NCI-H82 (cell line): Measurements from ENCODE around the gene MAPKAP1.

Source experiments
- DNase-seq: peaks from one replicate; lab custom pipeline; 2025; lab: John Stamatoyannopoulos, UW

The MAPKAP1 gene

DNA sequence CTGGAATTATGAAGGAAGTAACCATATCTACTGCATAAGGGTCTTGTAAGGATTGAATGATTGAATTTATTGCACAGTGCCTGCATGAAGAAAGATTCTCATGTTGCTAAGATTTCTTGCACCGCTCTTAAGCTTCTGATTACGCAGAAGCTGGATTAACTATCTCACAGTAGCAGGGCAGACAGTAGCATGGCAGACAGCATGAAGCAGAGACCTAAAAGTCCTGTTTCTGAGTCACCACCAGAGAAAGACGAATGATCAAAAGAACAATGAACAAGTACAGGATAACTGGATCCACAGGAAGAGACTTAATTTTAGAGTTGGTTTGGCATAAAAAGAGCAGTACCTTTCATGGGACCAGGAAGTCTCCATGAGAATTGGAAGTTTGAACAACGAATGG lies 142.4 kb downstream of the MAPKAP1 start:
- peak; percentile 60 for DNase-seq

DNA sequence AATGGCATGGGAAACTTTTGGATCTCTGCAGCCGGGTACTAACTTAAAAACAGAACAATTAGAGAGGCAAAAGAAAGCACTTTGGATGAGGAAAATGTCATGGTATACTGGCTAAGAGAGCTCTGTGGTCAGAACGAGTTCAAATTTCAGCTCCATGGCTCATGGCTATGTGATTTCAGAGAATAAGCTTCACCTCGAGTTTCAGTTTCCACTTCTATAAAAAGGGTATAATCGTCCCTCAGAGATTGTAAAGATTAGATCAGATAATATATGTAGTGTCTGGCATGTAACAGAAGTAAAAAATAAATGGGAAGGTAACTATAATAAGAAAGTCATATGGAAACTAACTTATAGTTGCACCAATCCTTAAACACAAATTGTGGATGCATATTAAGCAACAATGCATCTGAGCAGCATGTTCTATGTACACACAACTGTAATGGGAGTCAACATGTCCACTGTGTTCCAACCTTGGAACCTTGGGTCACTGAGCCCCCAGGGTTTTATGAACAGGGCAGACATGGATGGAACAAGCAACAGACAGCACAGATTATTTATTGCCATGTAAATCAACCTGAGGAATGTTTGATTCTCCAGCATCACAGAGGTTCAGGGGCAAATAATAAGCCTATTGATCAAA lies 145.4 kb downstream of the MAPKAP1 start:
- no peak for DNase-seq

DNA sequence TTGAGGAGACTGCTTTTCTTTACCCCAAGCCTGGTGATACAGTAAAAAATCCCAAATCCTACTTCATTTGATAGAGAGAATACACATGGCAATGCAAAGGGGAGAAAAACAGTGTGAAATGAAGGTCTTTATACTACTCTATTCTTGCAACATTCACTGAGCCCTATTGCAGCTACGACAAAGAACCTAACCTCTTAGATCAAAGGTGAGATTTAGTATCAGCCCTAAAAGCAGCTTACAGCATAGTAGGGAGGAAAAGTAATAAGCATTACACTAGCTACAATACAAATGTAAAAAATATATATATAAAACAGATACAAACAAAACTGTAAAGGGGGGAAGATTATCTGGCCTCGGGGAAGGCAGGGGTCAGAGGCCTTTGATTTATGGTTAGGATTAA lies 147.1 kb downstream of the MAPKAP1 start:
- DNase-seq: no peak

DNA sequence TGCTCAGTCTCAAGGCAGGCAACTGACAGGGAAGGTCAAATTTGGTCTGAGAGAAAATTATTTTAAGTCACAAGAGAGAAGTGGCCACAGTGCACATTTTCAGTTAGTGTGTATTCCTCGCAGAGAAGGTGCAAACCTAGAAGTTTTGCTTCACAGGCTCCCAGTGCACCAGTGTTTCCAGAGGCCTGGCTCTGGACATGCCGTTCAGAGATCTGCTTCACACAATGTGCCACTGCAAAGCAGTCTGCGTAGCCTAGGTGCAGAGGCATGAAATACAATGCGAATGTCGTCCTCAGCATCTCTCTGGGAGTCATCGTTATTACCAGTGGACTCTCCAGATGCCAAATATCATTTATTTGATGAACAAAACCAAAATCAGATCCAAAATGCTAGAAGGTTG lies 147.8 kb downstream of the MAPKAP1 start:
- no peak for DNase-seq

DNA sequence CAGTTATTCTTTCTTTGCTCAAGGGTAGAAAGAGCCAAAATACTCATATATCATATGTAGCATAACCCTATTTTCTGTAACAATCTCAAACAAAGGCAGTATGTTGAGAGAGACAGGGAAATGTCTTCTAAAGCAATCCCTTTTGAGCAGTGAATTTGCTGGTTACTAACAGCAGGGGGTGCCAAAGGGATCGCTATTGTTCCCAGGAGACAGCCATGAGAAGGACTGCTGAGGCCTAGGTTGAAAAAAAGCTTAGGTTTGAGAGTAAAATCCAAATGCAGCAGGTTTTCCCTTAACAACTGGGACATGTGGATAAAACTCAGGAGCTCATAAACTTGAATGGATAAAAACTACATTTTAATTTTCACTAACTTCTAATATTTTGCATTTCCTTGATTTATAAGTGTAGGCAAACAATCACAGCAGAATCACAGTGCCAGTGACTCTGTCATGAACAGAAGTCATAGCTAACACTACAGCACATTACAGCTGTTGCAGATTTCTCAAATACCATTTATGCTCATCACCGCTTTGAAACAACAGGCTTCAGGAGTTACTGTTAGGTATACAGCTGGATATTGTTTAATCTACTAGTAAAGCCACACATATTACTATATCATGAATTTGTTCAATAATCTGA lies 148.4 kb downstream of the MAPKAP1 start:
- DNase-seq: peak; percentile 86

DNA sequence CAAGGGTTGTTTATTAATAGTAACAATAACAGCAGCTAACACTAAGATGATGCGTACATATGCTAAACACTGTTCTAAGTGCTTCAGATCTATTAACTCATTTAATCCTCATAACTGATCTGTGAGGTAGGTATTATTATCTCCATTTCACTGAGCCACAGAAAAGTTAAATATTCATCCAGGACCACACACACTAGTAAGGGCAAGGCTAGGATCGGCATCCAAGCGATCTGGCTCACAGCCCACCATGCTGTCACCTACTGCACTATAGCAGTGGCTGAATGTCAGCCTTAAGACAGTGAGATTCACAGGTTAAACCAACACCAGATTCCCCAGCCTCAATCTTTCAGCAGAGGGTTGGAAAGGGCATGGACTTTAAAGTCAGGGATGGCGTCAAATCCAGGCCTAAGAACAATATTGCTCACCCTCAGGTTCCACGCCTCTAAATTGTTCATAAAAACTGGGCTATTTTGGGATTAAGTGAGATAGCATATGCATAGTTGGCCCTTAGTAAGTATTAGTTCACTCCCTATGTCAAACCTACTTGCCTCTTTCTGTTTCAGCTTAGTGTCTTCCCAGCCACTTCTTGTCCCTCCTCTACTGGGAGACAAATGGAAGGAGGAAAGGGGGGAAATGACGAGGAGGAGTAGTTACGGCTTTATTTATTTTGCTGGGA lies 150.8 kb downstream of the MAPKAP1 start:
- no peak for DNase-seq

DNA sequence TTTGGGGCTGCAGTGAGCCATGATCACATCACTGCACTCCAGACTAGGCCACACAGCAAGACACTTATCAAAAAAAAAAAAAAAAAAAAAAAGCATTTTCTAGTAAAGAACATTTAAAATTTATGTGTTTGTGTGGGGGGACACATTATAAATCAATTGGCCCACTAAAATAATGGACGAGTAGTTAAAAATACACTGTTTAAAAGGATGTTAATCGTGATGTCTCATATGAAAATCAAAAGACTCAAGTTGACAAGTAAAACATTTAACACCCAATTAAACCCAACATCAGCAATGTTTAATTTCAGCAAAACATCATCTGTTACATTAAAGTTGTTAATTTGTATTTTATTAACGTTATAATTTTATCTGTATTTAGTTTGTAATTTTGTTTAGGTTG lies 152.3 kb downstream of the MAPKAP1 start:
- DNase-seq: no peak

DNA sequence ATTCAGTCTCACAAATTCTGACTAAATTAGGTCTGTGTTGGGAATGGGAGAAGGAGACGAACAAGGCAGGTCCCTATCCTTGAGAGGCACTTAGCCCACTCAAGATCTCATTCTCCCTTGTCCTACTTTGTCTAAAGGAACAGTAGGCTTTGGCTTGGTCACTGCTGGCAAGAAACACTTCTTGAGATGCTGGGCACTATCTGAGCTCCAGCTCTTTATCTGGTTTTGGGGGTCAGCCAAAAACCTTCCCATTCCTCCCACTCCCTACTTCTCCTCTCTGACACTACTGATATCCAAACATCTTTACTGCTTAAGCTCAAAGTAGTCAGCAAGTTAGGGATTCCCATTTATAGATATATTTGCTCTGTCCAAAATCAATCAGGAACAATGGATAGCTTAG lies 155.2 kb downstream of the MAPKAP1 start:
- no peak for DNase-seq

DNA sequence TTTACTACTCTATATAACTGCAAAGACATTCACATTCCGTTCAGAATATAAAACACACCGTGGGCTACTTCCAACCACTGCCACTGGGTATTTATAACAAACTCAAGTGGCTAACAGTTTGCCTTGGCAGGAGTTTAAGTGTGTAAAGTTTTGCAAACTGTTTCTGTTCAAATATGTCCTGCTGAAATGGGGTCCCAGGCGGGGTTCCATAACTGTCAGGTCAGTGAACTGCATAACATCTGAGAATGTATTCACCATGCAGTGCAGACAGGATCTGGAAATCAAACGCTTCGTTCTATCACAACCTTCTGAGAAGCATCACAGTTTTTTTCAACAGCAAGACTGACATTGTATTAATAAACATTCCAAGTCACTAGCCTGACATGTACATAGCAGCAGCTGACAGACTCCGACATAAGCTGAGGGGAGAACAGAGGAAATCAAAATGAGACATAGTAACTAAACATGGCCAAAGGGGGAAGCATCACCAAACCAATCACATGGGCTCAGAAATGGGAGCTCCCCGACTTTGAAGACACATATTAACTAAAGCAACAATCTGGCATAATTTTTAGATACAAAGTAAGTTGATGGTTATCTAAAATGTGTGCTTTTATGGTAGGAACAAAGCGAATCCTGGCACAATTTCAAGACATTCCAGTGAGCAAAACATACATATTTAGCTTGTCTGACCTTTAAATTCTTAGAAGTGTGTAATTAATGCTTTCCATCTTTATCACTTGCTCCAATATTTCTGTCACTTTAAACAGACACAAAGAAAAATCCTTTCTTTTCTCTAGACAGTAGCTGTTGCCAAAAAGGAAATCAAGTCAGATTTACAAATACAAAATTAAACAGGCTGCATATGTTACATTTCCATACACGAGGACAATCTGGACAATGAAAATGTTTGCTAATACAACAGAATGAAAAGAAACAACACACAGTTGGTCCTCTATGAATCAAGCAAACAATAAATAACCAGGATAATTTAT lies 156.8 kb downstream of the MAPKAP1 start:
- no peak for DNase-seq

DNA sequence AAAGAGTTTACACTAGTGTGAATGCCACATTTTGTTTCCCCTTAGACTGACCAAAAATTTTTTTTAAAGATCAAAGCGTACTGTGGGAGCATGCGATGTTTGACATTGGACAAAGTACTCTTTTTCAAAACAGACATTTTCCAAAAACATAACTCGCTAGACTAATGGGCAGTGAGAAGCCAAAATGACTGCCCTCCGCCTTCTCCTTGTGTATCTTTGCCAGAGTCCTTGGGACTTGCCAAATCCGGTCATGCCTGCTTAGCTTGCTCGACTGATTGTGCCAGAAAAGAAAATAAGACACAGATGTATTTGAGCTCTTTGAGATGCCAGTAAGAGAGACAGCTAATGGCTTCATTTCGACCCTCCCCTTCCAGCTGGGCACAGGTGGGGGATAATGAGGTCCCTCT lies 157.5 kb downstream of the MAPKAP1 start:
- no peak for DNase-seq

DNA sequence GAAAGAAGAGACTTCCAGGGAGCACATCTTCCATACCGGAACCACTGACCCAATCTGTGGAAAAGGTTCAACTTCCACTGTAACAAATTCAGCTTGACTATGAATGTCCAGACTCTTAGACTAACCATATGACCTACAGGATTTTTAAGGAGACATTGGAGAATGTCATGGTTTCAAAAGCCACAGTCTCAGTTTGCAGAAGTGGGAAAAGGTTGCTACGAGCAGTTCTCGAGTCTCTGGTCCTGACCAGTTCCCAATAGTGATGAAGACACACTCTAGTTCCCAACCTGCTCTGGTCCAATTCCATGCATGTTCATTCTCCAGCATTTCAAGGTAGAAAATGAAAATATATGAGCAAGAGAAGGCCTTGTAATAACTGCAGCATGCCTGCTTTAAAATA lies 158.0 kb downstream of the MAPKAP1 start:
- DNase-seq: no peak

DNA sequence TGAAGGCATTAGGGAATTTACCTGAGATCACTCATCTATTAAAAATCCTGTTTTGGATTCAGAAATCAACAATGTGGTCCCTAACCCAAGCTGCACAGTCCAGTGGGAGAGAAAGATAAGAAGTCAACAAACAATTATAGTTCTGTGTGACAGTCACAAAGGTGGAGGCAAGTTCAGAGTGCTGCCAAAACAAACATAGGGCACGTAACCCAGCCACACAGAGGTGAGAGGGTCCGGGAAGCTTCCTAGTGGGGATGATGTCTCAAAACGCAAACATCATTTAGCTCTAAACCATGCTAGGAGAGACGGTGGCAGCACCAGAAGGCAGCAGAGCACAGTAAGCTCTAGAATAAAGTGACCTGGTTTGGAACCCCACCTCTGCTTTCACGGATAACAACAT lies 158.9 kb downstream of the MAPKAP1 start:
- DNase-seq: no peak

DNA sequence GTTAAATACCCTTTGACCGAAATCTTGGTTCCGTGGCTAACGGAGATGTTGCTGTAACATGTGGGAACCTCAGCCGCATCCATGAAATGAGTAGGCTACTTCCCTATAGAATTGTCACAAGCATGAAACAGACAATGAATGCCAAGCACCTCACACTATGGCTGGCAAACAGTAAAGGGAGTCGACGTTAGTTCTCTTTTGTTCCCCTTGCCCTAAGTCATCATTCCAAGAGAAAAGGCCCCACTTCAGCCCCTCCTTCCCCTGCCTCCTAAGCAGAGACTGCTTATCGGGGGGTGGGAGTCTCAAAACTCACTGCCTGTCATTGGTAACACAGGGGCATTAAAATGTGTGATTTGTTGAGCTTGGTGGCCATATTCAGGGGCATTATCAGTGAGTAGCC lies 159.6 kb downstream of the MAPKAP1 start:
- no peak for DNase-seq

DNA sequence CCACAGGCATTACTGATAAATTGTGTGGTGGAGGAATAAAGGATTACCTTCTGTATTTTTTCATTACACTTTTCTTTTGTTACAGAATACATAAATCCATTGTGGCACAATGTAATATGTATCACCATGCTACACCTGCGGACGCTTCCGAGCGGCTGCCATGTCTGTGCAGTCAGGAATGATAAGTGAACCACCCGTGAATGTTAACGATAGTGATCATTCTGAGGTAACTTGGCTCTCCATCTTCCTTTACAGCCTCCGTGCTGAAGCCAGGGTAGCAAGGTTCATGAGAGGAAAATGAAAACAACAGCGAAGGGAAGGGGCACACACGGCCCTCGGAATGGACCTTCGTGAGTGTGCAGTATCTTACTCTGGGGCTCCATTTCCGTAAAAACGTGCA lies 161.2 kb downstream of the MAPKAP1 start:
- no peak for DNase-seq

DNA sequence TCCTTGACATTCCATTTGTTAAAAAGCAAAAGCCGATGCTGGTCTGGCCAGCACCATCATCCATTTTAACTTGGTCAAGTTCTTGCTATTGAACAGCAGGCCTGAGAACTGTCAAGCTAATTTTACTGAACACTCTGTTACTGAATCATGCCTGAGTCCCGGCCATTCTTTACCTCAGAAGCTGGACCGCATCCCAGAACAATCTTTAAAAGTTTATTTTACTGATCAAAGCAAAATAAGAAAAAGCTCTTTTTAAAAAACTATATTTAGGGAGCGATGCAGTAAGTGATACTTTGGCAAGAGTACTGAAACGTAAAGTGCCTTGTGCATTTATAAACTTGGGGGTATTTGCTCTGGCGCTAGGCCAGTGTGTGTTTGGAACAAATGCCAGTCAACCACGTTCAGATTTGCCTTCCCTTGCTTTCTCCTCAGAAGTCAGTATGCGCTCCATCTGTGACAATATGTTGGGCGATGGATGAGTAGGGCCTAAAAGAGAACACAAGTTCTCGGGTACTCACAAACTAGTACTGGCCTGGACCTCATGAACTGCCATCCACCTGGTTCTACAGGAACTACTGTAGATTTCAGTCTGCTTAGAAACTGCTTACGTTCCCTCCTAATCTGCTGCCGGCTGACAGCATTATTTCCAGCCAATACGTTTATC lies 161.9 kb downstream of the MAPKAP1 start:
- DNase-seq: no peak

DNA sequence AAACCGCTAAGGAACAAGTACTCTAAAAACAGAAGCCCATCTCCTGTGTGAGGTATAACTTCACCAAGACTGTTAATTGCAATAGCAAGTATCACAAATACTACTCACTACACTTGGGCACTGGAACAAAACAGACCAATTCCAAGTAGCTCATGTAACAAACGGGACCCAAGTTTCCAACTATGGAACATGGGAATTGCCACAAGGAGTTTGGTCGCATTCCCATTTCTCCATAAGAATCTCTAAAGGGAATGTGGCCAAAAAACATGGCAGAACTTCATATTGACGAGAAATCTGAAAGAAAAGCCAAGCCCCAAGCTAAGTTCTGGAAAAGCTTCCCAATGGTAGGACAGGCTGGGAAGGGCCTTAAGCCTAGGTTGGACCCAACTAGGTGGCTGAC lies 162.5 kb downstream of the MAPKAP1 start:
- no peak for DNase-seq

DNA sequence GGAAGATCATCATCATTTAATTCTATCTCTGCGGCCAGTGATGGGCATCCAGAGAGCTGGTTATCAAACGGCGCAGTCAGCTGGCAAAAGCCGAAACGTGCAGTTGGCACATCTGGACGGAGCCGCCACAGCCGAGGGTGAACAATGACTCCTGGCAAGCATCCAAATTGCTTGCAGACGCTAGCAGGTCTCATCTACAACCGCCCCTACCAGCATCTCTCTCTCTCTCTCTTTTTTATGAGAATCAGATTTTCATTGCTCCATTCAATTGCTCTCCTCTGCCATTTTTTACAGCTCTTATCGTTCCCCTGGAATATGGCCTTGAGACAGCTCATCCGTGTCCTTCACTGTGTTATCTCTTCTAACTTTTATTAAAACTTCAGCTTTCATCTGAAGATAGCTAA lies 165.2 kb downstream of the MAPKAP1 start:
- DNase-seq: peak; percentile 32

DNA sequence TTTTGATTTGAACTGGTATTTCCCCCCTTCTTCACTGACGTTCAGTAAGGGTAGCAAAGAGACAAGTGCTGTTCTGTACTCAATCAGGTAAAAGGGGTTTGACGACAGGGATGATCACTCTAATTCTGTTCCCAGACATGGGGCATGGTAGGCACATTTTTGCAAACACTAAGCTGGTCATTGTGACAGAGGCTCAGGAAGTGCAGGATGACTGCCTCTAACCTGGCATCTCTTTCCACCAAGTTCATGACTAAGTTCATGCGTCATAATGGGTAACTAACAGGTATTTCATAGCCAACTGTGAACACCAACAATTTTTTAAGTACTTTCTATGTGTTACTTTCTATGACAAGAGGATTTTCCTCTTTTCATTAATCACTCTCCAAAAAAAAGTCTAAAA lies 166.5 kb downstream of the MAPKAP1 start:
- no peak for DNase-seq

DNA sequence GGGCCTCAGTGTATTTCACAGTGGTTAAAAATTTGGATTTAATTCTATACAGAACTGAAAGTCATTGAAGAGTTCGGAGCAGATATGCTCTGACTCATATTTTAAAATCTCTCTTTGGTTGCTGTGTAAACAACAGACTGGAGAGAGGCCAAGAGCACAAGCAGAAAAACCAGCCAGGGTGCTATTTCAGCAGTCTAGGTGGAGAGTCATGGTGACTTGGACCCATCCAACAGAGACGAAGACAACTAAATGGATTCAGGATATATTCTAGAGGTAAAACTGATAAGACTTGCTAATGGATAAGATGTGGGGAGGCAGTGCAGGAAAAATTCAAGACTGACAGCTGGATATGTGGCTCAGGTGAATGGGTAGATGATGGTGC lies 168.9 kb downstream of the MAPKAP1 start:
- DNase-seq: no peak

DNA sequence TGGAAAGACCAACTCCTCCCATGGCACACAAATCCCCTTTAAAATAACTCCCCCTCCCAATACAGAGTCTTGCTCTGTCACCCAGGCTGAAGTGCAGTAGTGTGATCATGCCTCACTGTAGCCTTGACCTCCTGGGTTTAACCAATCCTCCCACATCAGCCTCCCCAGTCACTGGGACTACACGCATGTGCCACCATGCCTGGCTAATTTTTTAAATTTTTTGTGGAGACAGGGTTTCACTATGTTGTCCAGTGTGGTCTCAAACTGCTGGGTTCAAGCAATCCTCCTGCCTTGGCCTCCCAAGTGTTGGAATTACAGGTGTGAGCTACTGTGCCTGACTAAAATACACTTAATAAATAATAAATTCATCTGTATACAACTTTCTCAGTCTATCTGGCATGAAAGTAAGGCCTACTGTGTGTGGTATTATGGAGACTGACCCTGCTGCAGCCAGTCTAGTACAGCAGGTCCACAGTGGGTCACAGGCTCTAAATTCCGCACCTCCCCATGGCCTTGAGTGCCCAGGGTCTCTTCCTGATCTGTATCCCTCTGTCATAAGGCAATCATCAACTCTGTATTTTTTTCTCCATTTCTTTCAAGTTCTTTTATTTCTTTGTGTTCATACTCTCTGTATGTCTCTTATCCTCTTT lies 169.4 kb downstream of the MAPKAP1 start:
- DNase-seq: no peak

DNA sequence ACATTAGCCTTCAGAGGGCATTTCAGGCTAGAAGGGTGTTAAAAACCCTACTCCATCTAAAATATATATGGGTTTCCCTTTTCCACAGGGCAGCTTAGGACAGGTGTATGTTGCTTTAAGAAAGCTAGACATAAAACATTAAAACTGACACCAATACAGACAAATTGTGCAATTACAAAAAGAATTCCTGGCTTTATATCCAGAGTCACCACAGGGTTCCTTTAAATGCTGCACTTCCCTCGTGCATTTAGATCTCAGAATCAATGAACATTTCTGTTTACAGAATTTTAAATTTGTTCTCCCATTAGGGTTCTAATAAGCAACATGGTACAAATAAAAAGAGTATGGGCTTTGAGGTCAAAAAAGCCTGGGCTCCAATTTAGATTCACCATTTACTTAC lies 170.2 kb downstream of the MAPKAP1 start:
- no peak for DNase-seq
